ENCODE measurements around the gene HSPA6.
A peak's percentile ranks its signal among the peaks of the same experiment; 100 is the strongest.

The HSPA6 gene

GRCh38 chr1:161483361-161483760 lies 41.0 kb upstream of the HSPA6 start:
- no peak for TF ChIP-seq CTCF (IDR thresholded peaks at IDR 0.05; ENCODE audit: insufficient read depth, low read length, missing control alignments)
- ChIA-PET POLR2A (no interaction called here), CTCF (interaction anchor here (1.1 to 4.6 kb wide), 5 partner anchors 8 to 258 kb away, joined by 3 to 88 read pairs (median 6); no protein-coding TSS in a partner anchor)
- H3K4me3 ChIP-seq (ENCODE audit: low read depth, low read length) = no peak overlapping the region
- no peak for DNase-seq (ENCODE audit: low read depth, low spot score)

- CTCF ChIA-PET = interaction anchor here (1.0 to 4.6 kb wide), 9 partner anchors 9 to 271 kb away, joined by 3 to 88 read pairs (median 5); no protein-coding TSS in a partner anchor
- DNase-seq (ENCODE audit: low read depth, low spot score) = no peak
- POLR2A ChIA-PET = no interaction called here
- H3K4me3 ChIP-seq (ENCODE audit: low read depth, low read length) = no peak overlapping the region
- TF ChIP-seq CTCF (IDR thresholded peaks at IDR 0.05; ENCODE audit: insufficient read depth, low read length, missing control alignments) = no peak
Observed at GRCh38 chr1:161484613-161485012, 39.7 kb upstream of the HSPA6 start.

- no peak for DNase-seq (ENCODE audit: low read depth, low spot score)
- ChIA-PET POLR2A (no interaction called here), CTCF (interaction anchor here (0.7 to 6.9 kb wide), 13 partner anchors 10 to 260 kb away, joined by 3 to 144 read pairs (median 5); partner anchors contain the start of genes FCGR2A, FCRLA and FCRLB)
- H3K4me3 ChIP-seq (ENCODE audit: low read depth, low read length) = no peak overlapping the region
- TF ChIP-seq CTCF (IDR thresholded peaks at IDR 0.05; ENCODE audit: insufficient read depth, low read length, missing control alignments) = peak; percentile 44
Observed at GRCh38 chr1:161486806-161487741, 37.3 kb upstream of the HSPA6 start.

GRCh38 chr1:161491472-161491871 lies 32.9 kb upstream of the HSPA6 start:
- ChIA-PET POLR2A (no interaction called here), CTCF (interaction anchor here (0.7 to 6.9 kb wide), 4 partner anchors 8 to 556 kb away, joined by 3 to 144 read pairs (median 4); no protein-coding TSS in a partner anchor)
- DNase-seq (ENCODE audit: low read depth, low spot score) = no peak
- TF ChIP-seq CTCF (IDR thresholded peaks at IDR 0.05; ENCODE audit: insufficient read depth, low read length, missing control alignments) = no peak
- no peak overlapping the region for H3K4me3 ChIP-seq (ENCODE audit: low read depth, low read length)

- H3K4me3 ChIP-seq (ENCODE audit: low read depth, low read length) = no peak overlapping the region
- TF ChIP-seq CTCF (IDR thresholded peaks at IDR 0.05; ENCODE audit: insufficient read depth, low read length, missing control alignments) = no peak
- POLR2A ChIA-PET = no interaction called here
- no peak for DNase-seq (ENCODE audit: low read depth, low spot score)
- CTCF ChIA-PET = interaction anchor here (0.8 to 6.9 kb wide), 4 partner anchors 8 to 247 kb away, joined by 4 to 144 read pairs (median 6); no protein-coding TSS in a partner anchor
Observed at GRCh38 chr1:161492827-161493226, 31.5 kb upstream of the HSPA6 start.

- H3K4me3 ChIP-seq (ENCODE audit: low read depth, low read length) = no peak overlapping the region
- ChIA-PET CTCF (no interaction called here), POLR2A (no interaction called here)
- TF ChIP-seq CTCF (IDR thresholded peaks at IDR 0.05; ENCODE audit: insufficient read depth, low read length, missing control alignments) = no peak
- no peak for DNase-seq (ENCODE audit: low read depth, low spot score)
Observed at GRCh38 chr1:161494091-161494735, 30.1 kb upstream of the HSPA6 start.

All from AG04449 (cell line).